Astrocyte (in vitro differentiated cells and primary cell): ENCODE data around the gene TBC1D16.

ENCODE experiments used
- EZH2 ChIP-seq: IDR thresholded peaks from 2 replicates; pipeline ENCODE4 v1.6.1; 2012; ENCODE audit warnings: mild to moderate bottlenecking, low read length, inconsistent platforms; ENCODE audit not compliant: insufficient read depth
- TF ChIP-seq, protein P1 (sequence below): IDR thresholded peaks from 2 replicates; pipeline ENCODE4 v1.5.1; 2011; ENCODE audit warnings: low read depth, mild to moderate bottlenecking, inconsistent platforms, low read length, moderate library complexity; ENCODE audit not compliant: insufficient read depth

DNA sequence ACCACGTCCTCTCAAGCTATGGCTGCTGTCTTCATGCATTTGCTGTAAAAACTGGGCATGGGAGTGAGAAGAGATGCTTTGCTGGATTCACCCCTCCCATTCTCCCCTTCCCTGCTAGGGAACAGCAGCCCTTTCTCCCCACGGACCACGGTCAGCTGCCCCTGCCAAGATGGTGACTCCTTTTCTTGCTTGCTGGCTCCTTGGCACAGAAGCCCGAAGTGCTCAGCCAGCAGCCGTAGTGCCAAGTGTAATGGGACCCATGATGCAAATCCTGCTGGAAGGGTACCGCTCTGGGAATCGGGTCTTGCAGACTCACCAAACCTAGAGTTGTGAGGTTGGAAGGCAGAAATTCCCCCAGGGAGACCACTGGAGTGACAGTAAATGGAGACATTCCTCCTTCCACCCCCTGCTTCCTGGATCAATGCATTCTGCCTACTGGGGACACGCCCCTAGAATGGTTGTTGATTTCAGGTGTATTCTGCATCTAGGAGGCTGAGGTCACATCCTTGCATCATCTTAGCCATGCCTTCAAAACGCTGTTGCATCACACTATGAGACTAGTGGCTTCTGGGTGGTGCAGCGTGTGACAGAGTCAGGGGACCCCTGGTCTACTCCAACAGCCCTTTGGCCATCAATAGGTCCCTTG is 133.4 kb downstream of the TBC1D16 start:
- TF ChIP-seq, protein P1, sequence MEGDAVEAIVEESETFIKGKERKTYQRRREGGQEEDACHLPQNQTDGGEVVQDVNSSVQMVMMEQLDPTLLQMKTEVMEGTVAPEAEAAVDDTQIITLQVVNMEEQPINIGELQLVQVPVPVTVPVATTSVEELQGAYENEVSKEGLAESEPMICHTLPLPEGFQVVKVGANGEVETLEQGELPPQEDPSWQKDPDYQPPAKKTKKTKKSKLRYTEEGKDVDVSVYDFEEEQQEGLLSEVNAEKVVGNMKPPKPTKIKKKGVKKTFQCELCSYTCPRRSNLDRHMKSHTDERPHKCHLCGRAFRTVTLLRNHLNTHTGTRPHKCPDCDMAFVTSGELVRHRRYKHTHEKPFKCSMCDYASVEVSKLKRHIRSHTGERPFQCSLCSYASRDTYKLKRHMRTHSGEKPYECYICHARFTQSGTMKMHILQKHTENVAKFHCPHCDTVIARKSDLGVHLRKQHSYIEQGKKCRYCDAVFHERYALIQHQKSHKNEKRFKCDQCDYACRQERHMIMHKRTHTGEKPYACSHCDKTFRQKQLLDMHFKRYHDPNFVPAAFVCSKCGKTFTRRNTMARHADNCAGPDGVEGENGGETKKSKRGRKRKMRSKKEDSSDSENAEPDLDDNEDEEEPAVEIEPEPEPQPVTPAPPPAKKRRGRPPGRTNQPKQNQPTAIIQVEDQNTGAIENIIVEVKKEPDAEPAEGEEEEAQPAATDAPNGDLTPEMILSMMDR, result no peak
- no peak for TF ChIP-seq EZH2
